ENCODE measurements around the gene OR51M1. TPM values are rescaled to one million over a fixed set of nuclear protein-coding genes. Genes with fewer than 3 reads are reported as not detected.
"Not testable (repeated sequence)": the region's sequence is repeated elsewhere in the genome, so short reads cannot be mapped to it uniquely, and the experiment has no call there.

The OR51M1 gene
- total and polyA plus RNA-seq, 4 donors: not detected

- no peak overlapping the region for H3K9ac ChIP-seq (ENCODE audit: low read depth in 1 of 2, low read length in 2 of 2)
- no peak for DNase-seq (ENCODE audit: low spot score)
- WGBS: 36% methylated on average over 1 of the region's 1 CpG
- no peak overlapping the region for H3K4me3 ChIP-seq (ENCODE audit: low read depth in 1 of 3, low read length in 3 of 3)
- TF ChIP-seq HNF4G (IDR thresholded peaks at IDR 0.05) (no peak), SP1 (IDR thresholded peaks at IDR 0.05) (no peak), FOXA2 (IDR thresholded peaks at IDR 0.05) (no peak), ZBTB33 (IDR thresholded peaks at IDR 0.05) (no peak), NR2F2 (IDR thresholded peaks at IDR 0.05) (no peak), YY1 (IDR thresholded peaks at IDR 0.05) (no peak), HNF4A (conservative IDR thresholded peaks at IDR 0.05) (no peak), EGR1 (IDR thresholded peaks at IDR 0.05; ENCODE audit: low read depth in 2 of 2) (no peak), TAF1 (conservative IDR thresholded peaks at IDR 0.05) (no peak), GABPA (IDR thresholded peaks at IDR 0.05 in 1 of 2, conservative IDR thresholded peaks at IDR 0.05 in 1 of 2) (no peak), REST (IDR thresholded peaks at IDR 0.05) (no peak), MAX (IDR thresholded peaks at IDR 0.05) (no peak), ATF3 (IDR thresholded peaks at IDR 0.05) (no peak), RAD21 (IDR thresholded peaks at IDR 0.05) (no peak), JUND (IDR thresholded peaks at IDR 0.05) (no peak), RXRA (IDR thresholded peaks at IDR 0.05) (no peak), CTCF (IDR thresholded peaks at IDR 0.05; ENCODE audit: low read depth, low read length, missing input control) (no peak)
- H3K36me3 ChIP-seq (ENCODE audit: control insufficient read depth in 4 of 4, insufficient read depth in 3 of 4, low read depth in 1 of 4, low read length in 3 of 4): no peaks in the 10 kb centered on the region
- no peaks in the 10 kb centered on the region for H3K4me1 ChIP-seq (ENCODE audit: control insufficient read depth in 4 of 4, insufficient read depth in 4 of 4, low read length in 3 of 4)
- H3K9me3 ChIP-seq (ENCODE audit: control insufficient read depth in 4 of 4, low read length in 3 of 4): no peaks in the 10 kb centered on the region
- H3K27me3 ChIP-seq (ENCODE audit: control insufficient read depth in 4 of 4, insufficient read depth in 4 of 4, low read length in 3 of 4): peaks cover 0 to 6% (median 0%) of the 10 kb centered on the region in 4 donors
- H3K27ac ChIP-seq (ENCODE audit: low read depth in 1 of 2, low read length in 2 of 2): no peak overlapping the region
These were observed 34.1 kb upstream of the OR51M1 start for GRCh38 chr11:5349550-5349949.

- no peak for DNase-seq (ENCODE audit: low spot score)
- H3K36me3 ChIP-seq (ENCODE audit: control insufficient read depth in 4 of 4, insufficient read depth in 3 of 4, low read depth in 1 of 4, low read length in 3 of 4): no peaks in the 10 kb centered on the region
- no peaks in the 10 kb centered on the region for H3K4me1 ChIP-seq (ENCODE audit: control insufficient read depth in 4 of 4, insufficient read depth in 4 of 4, low read length in 3 of 4)
- no peak within 1 kb of the TSS for H3K27ac ChIP-seq (ENCODE audit: low read depth in 1 of 2, low read length in 2 of 2)
- no peak within 1 kb of the TSS for H3K9ac ChIP-seq (ENCODE audit: low read depth in 1 of 2, low read length in 2 of 2)
- peaks cover 0 to 6% (median 0%) of the 10 kb centered on the region in 4 donors for H3K27me3 ChIP-seq (ENCODE audit: control insufficient read depth in 4 of 4, insufficient read depth in 4 of 4, low read length in 3 of 4)
- no peak for TF ChIP-seq FOXA2 (IDR thresholded peaks at IDR 0.05)
- TF ChIP-seq NR2F2 (IDR thresholded peaks at IDR 0.05): no peak
- no peak for TF ChIP-seq SP1 (IDR thresholded peaks at IDR 0.05)
- no peak for TF ChIP-seq HNF4G (IDR thresholded peaks at IDR 0.05)
- no peak for TF ChIP-seq REST (IDR thresholded peaks at IDR 0.05)
- TF ChIP-seq MAX (IDR thresholded peaks at IDR 0.05): no peak
- no peak for TF ChIP-seq HNF4A (conservative IDR thresholded peaks at IDR 0.05)
- no peaks in the 10 kb centered on the region for H3K9me3 ChIP-seq (ENCODE audit: control insufficient read depth in 4 of 4, low read length in 3 of 4)
- no peak within 1 kb of the TSS for H3K4me3 ChIP-seq (ENCODE audit: low read depth in 1 of 3, low read length in 3 of 3)
- WGBS: 57% methylated on average over 1 of the region's 1 CpG
These were observed 32.4 kb upstream of the OR51M1 start, which contains the start of gene OR51B6 for GRCh38 chr11:5351208-5351607. Gene OR51B6 (plus strand): TSS chr11:5351508. CDS start chr11:5351508, 0 bp downstream.

- 78% methylated on average over 5 of the region's 5 CpGs for WGBS
- DNase-seq (ENCODE audit: low spot score); H3K36me3 ChIP-seq (ENCODE audit: control insufficient read depth in 4 of 4, insufficient read depth in 3 of 4, low read depth in 1 of 4, low read length in 3 of 4); H3K4me3 ChIP-seq (ENCODE audit: low read depth in 1 of 3, low read length in 3 of 3); H3K9ac ChIP-seq (ENCODE audit: low read depth in 1 of 2, low read length in 2 of 2); H3K27me3 ChIP-seq (ENCODE audit: control insufficient read depth in 4 of 4, insufficient read depth in 4 of 4, low read length in 3 of 4); H3K9me3 ChIP-seq (ENCODE audit: control insufficient read depth in 4 of 4, low read length in 3 of 4); H3K4me1 ChIP-seq (ENCODE audit: control insufficient read depth in 4 of 4, insufficient read depth in 4 of 4, low read length in 3 of 4); H3K27ac ChIP-seq (ENCODE audit: low read depth in 1 of 2, low read length in 2 of 2): not testable (repeated sequence)
These were observed 27.6 kb upstream of the OR51M1 start for GRCh38 chr11:5356031-5356430.

Measured in liver (tissue), 9 donors.